Measurements from ENCODE around the gene ASIC2.

ASIC2 gene

GRCh38 chr17:33202796-33203495 lies 90.1 kb downstream of the ASIC2 start:
- DNase-seq = no peak

GRCh38 chr17:33202021-33202420 lies 91.1 kb downstream of the ASIC2 start:
- DNase-seq = no peak

GRCh38 chr17:33201283-33201682 lies 91.8 kb downstream of the ASIC2 start:
- no peak for DNase-seq

DNA sequence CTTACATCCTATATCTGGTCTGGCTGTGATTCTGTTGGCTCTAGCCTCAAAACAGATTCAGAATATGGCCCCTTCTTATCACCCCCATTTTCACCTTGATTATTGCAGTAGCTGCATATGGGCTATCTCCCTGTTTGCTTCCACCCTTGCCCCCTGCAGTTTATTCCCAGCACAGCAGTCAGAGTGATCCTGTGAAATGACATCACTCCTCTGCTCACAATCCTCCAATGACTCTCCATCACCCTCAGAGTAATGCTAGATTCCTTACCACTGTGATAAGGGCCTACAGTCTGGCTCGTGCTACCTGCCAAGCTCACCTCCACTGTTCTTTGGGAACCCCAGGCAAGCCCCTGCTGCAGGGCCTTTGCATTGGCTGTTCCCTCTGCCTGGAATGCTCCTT lies 92.5 kb downstream of the ASIC2 start:
- DNase-seq = no peak

GRCh38 chr17:33199571-33200510 lies 93.3 kb downstream of the ASIC2 start:
- DNase-seq = no peak

DNA sequence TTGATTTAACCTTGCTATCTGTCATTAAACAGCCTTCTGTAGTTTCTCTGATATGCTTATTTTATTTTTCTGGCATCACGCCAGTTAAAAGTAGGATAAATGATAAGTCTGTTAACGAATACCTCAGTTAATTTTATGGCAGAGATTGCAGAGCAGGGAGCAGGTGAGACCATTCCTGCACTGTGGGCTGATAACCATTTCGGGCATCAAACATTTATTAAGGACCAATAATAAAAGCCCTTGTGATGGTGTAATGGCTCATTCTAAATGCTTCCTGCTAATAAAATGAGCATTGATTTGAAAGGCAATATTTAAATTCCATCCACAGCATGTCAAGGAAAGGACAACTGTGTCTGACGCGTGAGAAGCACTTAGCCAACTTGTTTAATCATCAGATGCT lies 94.1 kb downstream of the ASIC2 start:
- no peak for DNase-seq

DNA sequence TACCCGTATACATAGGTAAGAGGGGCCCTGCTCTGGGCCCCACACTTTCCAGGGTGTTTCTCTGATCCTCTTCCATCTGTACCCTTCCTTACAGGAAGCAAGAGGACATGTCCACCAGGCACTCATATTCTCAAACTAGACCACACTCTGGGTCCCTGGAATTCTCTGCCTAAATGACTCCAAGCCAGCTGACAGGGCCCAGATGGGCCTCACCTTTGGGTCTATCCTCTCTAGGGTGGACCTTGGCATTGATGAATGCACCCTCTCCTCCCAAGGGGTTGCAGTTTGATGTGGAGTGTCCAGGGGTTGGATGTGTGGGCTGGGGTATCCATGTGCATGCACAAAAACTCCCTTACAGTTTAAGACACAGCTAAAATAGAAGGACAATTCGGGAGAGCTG lies 95.8 kb downstream of the ASIC2 start:
- DNase-seq = no peak

DNA sequence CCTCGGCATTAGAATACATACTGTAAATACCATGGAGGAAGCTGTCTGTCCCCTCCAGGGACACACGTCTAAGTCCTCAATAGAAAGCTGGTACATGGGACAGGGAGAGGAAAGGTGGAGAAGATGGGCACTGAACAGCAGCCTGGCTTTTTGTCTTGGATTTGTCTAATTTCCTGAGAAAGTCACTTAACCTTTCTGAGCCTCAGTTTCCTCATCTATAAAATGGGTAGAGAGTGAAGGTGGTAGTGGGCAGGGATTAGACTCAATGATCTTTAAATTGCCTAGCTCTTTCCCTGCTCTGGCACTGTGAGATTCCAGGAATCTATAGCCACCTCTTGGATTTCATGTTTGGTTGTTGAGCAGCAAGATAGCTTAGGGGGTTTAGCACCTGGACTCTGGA lies 96.2 kb downstream of the ASIC2 start:
- DNase-seq = no peak

DNA sequence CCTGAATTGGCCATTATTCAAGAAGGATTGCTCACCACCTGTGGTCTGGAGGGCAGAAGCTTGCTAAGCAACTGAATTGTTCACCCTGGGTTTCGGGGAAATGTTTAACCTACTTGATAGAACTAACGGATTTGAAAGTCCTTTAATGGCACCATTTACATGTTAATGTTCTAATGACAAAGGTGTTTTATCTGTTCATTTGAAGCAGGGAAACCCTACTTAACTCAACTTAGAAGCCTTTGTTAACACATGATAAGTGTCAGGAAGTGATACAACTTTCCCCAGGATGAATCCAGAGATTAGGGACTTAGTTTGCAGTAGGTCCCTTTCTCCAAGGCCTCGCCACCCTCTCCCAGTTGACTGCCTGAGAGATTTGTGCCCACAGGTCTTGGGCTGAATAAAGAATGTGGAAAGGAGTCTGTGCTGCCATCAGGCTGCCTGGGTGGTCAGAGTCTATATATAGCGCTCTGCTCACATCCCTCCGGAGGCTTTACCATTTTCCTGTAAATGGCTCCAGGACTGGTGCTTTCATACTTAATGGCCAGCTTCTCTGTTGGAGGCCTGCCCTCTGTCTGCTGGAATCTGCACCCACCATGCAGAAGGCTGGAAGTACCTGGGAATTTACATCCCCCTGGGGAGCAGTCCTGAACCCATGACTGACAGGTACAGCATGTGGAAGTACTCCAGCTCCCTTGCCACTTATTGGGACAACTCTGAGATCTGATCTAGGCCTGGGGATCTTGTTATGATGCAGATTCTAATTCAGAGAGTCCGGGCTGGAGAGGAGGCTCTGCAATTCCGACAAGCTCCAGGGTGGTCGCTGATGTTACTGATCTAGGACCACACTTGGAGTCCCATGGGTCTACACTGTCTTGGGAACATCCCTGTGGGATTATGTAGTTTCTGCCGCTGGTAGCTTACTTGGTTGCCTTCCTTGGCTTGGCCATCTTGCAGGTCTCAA lies 99.9 kb downstream of the ASIC2 start:
- no peak for DNase-seq

DNA sequence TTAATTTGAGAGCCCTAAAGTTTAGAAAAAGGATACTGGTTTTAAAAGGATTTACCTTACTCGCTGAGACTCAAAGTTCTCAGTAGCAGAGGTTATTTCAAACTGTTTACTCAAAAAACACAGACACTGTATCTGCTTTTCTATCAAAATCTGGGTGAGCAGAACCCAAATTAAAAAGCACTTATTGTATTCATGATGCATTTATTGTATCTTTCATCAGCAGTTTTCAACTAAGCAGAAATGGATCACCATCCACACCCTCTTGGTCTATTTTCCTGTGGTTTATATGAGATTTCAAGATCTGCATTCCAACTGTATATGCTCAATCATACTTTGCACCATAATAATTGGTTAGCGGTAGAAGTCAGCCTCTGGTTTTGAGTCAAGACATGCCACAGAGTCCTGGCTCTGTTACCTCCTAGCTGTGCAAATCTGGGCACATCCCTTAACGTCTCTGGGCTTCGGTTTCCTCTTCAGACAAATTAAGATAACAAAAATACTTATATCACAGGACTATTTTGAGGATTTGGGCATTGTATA lies 109.5 kb downstream of the ASIC2 start:
- DNase-seq = no peak

DNA sequence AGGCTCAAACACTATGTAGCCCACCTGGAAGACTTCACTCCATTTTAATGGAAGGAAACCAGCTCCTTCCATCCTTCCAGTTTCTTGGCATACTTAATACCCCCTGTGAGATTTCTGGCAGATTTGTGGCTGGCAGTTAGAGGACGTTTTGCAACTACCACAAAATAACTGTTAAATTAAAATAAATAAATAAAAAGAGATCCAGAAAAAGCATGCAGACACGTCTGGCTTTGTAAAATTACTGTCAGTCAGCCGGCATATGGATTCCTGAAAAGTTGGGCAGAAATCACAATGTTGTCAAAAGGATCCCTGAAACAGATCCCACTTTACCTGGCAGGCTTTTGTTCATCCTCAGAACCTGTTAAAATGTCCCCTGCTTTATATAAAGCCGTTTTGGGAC lies 113.9 kb downstream of the ASIC2 start:
- DNase-seq = no peak

DNA sequence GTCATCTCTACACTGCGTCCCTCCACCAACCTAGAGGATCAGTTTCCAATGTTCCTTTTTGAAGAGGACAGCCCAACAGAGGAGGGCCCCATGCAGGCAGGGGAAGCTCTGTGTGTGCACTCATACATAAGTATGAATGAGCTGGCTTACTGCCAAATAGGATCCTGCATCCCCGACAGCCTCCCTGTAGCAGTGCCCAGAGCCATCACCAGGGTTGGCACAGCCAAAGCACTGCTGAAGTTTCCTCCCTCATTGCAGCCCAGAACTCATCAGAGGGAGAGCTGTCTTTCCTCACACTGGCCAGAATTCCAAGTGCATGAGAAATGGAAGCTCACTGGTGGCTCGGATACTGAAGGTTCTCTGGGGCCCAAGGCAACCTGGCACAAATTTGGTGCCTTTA lies 114.4 kb downstream of the ASIC2 start:
- DNase-seq = no peak

GRCh38 chr17:33175562-33175961 lies 117.5 kb downstream of the ASIC2 start:
- DNase-seq = no peak

DNA sequence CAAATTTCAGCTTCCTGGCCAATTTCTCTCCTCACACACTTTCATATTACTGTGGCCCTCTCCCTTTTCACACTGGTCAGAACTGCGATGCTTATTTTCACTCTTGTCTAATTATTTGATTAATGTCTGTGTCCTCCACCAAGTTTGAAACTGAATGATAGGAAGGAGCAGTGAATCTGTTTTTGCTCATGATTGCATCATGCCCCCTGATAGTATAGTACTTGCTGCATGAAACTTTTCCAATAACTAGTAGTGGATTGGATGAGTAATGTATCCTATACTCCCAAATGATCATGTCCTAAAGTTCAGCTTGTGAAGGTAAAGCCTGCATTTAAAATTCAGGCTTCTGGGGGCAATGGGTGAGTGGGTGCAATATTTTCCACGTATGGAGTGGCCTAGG lies 121.2 kb downstream of the ASIC2 start:
- DNase-seq = no peak

DNA sequence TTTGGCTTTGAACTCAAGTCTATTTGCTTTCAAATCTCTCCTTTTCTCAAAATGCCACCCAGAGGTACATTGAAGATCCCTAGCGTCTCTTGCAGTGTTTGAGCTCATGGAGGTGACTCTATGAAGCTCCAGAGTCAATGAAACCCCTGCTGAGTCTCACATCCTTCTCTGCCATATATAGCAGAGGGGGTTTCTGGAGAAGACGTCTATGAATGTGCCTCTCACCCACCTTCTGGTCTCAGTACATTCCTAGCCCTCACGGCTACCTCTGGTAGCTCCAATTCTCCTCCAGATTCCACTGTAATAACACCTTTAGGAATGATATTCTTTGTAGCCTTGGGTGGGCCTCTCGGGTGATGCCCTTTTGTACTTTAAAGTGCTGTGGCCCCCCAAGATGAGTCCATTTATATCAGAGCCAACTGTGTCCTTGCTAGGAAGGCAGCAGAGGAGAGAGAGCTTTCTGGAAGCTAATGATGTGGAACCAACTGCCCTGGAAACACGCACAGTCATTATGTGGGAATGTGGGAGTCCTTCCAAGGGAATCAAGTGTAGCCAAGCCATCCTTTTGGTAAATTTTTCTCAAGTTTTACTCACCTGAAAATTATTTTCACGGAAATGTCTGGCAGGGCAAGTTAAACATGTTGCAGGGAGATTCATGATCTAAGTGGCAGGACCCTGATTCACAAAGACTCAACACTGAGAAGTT lies 123.4 kb downstream of the ASIC2 start:
- DNase-seq = no peak

- DNase-seq = no peak
These were observed 125.4 kb downstream of the ASIC2 start for GRCh38 chr17:33167736-33168135.

GRCh38 chr17:33166472-33166871 lies 126.6 kb downstream of the ASIC2 start:
- no peak for DNase-seq

DNA sequence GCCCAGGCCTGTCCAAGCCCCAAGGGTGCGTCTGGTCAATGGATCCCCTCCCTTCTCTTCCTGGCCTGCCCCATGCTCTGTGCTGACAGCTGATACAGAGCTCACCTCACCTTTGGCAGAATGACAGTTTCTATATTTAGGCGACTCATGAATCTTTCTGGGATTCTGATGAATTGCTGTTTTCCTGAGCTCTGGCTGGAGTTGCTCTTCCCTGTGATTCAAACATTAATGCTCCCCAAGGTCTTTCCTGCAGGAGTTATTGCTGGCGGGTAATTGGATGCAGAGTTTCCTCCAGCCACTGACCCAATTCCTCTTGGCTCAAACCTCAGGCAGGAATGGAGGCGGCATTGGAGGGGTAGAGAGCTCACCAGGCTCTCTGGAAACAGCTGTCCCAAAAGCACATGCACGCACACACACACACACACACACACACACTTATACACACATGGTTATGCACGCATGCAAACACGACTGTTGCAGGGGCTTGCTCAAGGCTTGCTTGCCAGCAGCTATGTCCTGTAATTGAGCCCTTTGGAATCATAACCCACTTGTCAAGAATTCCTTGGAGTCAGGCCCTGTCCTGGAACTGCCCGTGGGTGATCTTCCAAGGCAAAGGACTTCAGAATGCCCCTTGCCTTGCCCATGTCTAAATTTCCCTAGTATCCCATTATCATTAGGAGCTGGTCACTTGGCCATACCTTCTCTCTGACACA lies 128.8 kb downstream of the ASIC2 start:
- DNase-seq = no peak

DNA sequence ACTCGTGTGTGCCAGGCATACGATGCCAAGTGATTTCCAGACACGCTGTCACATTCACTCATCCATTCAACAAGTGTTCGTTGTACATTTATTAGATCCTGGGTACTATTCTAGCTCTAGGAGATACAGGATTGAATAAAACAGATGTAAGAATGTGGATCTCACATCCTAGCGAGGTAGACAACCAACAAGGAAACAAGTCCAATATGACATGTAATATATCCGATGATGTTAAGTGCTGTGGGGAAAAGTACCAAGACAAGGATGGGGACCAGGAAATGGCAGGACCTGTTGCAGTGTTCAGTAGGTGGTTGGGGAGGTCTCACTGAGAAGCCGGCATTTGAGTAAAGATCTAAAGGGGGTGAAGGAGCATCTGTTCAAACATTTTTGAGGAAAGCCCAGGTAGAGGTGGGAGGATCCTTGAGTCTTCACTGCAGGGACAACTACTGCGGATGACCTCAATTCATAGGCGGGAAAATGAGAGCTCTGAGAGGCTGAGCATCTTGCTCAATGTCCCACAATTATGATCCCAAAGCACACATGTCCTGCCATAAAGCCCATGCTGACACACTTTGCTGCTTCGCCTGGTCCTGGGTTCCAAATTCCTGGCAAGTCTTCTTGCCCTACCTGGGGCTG lies 129.4 kb downstream of the ASIC2 start:
- DNase-seq = no peak

DNA sequence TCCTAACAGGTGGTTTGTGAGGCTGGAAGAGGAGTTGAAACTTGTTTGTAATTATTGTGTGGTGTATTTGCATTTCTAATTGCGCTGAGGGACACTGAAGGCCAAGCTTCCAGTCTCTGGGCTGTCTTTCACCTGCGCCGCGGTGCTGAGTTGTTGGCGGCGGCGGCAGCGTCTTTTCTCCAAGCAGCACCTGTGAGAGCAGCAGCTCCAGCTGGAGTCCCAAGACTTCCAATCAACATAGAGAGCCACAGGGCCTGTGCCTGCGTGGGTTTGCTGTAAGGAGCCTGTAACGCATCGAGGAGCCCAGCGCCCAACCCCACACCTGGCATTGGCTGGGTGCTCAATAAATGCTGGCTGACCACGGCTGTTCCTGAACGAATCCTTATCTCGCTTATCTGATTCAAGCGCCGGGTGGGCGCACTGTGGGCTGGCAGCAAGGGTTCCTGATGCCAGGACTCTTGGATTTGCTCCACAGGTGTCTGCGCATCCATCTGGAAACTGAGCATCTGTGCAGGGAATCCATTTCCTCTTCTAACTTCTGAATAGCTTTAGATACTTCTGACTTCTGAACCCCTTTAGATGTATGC lies 138.1 kb downstream of the ASIC2 start:
- DNase-seq = no peak

DNA sequence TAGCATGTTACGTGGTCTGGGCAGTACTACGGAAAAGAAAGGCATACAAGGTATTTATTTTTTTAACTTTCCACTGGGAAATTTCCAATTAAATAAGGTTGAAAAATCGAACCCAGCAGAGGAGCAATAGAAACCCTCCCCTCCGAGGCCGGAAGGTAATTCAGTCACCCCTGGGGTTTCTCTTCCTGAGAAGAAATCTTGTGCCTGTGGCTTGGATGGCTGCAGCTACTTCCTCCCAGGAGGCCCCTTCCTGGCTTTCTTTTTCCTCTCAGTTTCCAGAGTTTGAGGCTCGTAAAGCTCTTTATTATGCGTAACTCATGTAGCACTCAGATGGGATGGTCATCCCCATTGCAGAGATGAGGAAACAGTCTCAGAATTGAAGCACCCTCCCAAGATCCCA lies 140.3 kb downstream of the ASIC2 start:
- no peak for DNase-seq
